Measurements from ENCODE around the gene CALD1. TPM values are rescaled to one million over a fixed set of nuclear protein-coding genes. Genes with fewer than 3 reads are reported as not detected.

The CALD1 gene
- total and polyA plus RNA-seq, 8 donors: 137 to 248 (median 224) TPM

DNA sequence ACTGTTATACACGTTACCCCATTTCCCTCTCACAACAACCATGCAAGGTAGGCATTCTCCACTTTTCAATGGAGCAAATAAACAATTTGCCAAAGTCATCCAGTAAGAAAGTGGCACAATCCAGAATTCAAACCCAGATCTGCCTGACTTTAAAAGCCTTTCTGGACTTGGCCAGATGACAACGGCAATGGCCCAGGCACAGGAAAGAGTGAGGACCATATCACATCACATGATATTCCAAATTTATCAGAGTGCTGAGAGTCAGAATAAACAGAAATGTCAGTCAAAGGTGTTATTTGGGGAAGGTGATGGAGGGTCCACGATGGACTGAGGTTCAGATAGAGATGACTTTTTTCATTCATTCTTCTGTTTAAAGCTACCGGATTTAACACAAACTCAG is 48.0 kb downstream of the CALD1 start:
- TF ChIP-seq, protein P1, sequence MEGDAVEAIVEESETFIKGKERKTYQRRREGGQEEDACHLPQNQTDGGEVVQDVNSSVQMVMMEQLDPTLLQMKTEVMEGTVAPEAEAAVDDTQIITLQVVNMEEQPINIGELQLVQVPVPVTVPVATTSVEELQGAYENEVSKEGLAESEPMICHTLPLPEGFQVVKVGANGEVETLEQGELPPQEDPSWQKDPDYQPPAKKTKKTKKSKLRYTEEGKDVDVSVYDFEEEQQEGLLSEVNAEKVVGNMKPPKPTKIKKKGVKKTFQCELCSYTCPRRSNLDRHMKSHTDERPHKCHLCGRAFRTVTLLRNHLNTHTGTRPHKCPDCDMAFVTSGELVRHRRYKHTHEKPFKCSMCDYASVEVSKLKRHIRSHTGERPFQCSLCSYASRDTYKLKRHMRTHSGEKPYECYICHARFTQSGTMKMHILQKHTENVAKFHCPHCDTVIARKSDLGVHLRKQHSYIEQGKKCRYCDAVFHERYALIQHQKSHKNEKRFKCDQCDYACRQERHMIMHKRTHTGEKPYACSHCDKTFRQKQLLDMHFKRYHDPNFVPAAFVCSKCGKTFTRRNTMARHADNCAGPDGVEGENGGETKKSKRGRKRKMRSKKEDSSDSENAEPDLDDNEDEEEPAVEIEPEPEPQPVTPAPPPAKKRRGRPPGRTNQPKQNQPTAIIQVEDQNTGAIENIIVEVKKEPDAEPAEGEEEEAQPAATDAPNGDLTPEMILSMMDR (IDR thresholded peaks at IDR 0.05): no peak
- intact Hi-C loops (cut with DNase I): no loop called here
- Histone ChIP-seq H3K4me3 (no peak overlapping the region), H3K27me3 (no peaks in the 10 kb centered on the region), H3K36me3 (no peaks in the 10 kb centered on the region), H3K9me3 (no peaks in the 10 kb centered on the region), H3K4me1 (no peaks in the 10 kb centered on the region), H3K27ac (no peak overlapping the region)
- DNase-seq (no peak), ATAC-seq (no peak)

DNA sequence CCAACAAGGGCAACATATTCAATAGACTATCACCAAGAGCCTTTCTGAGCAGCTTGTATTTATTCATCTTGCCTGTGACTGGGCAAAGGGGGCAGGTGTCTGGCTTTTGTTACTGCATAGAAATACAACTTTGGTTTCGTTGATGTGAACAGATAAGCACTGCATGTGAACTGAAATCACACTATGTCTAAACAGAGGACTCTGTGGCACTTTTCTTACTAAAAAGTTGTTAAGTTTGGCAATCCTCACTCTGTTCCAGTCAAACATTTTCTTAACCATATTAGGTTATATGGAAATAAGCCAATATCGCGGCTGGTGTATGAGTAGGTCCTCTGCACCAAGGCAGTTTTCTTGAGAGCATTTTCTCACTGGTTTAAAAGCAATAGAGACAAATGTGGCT is 48.5 kb downstream of the CALD1 start:
- Histone ChIP-seq H3K36me3 (no peaks in the 10 kb centered on the region), H3K4me1 (no peaks in the 10 kb centered on the region), H3K9me3 (no peaks in the 10 kb centered on the region), H3K4me3 (no peak overlapping the region), H3K27ac (peak overlapping the region in 1 of 2 donors; percentile 14), H3K27me3 (no peaks in the 10 kb centered on the region)
- no peak for DNase-seq
- TF ChIP-seq, protein P1 (IDR thresholded peaks at IDR 0.05): no peak
- intact Hi-C loops (cut with DNase I): no loop called here
- ATAC-seq: peak; percentile 30

DNA sequence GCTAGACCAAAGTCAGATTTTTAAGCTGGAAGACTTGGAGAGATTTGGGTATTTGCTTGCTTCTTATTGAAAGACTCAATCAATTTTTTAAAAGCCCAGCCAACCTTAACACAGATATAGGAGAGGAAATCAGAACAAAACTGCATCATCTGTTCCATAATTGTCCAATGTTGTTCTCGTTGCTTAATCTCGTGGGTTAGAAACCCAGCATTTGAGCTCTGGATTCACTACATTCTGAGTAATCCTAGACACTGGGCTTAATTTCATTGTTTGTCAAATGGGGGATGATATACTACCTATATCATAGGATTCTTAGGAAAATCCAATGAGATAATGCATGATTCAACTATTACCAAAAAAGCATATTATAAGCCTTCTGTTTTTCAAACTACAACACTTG is 48.9 kb downstream of the CALD1 start:
- DNase-seq (no peak), ATAC-seq (peak; percentile 42)
- Histone ChIP-seq H3K9me3 (no peaks in the 10 kb centered on the region), H3K27me3 (no peaks in the 10 kb centered on the region), H3K4me3 (no peak overlapping the region), H3K27ac (peak overlapping the region in 1 of 2 donors; percentile 14), H3K36me3 (no peaks in the 10 kb centered on the region), H3K4me1 (no peaks in the 10 kb centered on the region)
- intact Hi-C loops (cut with DNase I): no loop called here
- TF ChIP-seq, protein P1 (IDR thresholded peaks at IDR 0.05): no peak

DNA sequence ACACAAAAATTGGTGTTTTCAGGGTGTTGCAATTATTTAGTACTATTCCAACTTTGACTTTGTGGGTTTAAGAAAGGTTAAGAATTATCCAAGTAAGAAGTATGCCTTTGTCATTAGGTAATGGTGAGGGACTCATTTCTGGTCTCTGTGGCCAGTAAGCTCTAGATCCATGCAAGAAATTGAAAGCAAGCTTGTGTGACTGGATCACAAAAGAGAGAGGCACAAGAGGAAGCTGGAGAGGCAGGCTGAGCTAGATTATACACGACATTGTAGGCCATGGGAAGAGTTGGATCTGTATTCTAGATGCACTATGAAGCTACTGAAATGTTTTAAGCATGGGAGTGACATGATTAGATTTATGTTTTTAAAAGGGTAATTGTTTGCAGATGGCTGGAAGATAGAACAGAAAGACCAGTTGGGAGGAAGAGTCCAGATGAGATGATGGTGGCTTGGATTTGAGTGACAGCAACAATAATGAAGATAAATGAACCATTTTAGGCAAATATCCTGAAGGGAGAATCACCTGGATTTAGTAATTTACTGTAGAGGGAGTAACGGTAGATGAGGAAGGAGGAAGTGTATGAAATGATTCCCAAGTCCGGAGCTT is 50.0 kb downstream of the CALD1 start:
- Histone ChIP-seq H3K9me3 (no peaks in the 10 kb centered on the region), H3K36me3 (no peaks in the 10 kb centered on the region), H3K27me3 (no peaks in the 10 kb centered on the region), H3K4me3 (no peak overlapping the region), H3K4me1 (no peaks in the 10 kb centered on the region), H3K27ac (no peak overlapping the region)
- no peak for DNase-seq
- intact Hi-C loops (cut with DNase I): no loop called here
- TF ChIP-seq, protein P1 (IDR thresholded peaks at IDR 0.05): no peak
- no peak for ATAC-seq

DNA sequence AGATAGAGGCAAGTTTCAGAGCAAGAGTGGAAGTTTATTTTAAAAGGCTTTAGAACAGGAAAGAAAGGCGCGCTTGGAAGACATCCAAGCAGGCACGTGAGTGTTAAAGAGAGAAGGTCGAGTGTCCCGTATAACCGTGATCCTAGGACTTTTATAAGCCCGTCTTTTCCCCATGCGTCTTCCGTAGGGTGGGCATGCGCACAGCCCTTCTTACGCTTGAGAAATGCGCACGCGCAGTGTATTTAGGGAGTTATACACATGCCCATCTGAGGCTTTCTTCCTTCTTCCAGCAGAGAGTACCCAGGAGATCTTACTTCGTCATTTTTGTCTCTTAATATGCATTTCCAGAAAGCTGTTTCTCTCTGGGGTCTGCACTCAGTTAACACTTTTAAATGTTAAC is 52.4 kb downstream of the CALD1 start:
- Histone ChIP-seq H3K36me3 (no peaks in the 10 kb centered on the region), H3K4me1 (no peaks in the 10 kb centered on the region), H3K27me3 (no peaks in the 10 kb centered on the region), H3K4me3 (no peak overlapping the region), H3K27ac (no peak overlapping the region), H3K9me3 (no peaks in the 10 kb centered on the region)
- intact Hi-C loops (cut with DNase I): no loop called here
- ATAC-seq (peak; percentile 49), DNase-seq (peak in 1 of 4 donors; percentile 57)
- TF ChIP-seq, protein P1 (IDR thresholded peaks at IDR 0.05): no peak

Data from left lung (tissue), 10 donors.